Endothelial cell of umbilical vein (primary cell): ENCODE data around the gene C9orf78. TPM values are rescaled to one million over a fixed set of nuclear protein-coding genes. Genes with fewer than 3 reads are reported as not detected.

Experiments
- BruUV-seq: library from RNA; stranded (reverse); fragments of 400-500 nt; replicated peaks from 2 replicates; lab custom pipeline; 2021; lab: Mats Ljungman, UMichigan
- CTCF ChIA-PET: fragments of 300-600, 350-600 bp; sonication (Branson Sonifier 250); formaldehyde crosslinking; loops from one replicate; lab custom pipeline; 2021; ENCODE audit warnings: antibody characterized with exemption, inconsistent platforms; lab: Charles Lee
- POLR2A ChIA-PET: fragments of 300-600, 350-600 bp; sonication (Branson Sonifier 250); formaldehyde crosslinking; loops from one replicate; lab custom pipeline; 2021; ENCODE audit warnings: antibody characterized with exemption, inconsistent platforms; lab: Charles Lee
- DNase-seq: peaks from one replicate; pipeline ENCODE4 v3.0.0-alpha.2; 2011; ENCODE audit warnings: low read depth, low spot score
- FAIRE-seq: peaks from 2 replicates; lab custom pipeline; 2011; peaks lifted over from hg19 to GRCh38; lab: Jason Lieb, UNC
- H2AFZ ChIP-seq: 2 replicates; pipeline ENCODE4 v1.6.0; 2012; ENCODE audit warnings: low read depth, low read length, control low read depth, inconsistent platforms
- H3K27ac ChIP-seq: 2 replicates; pipeline ENCODE4 v1.5.1; 2011; ENCODE audit warnings: low read depth, mild to moderate bottlenecking, control low read depth, low read length, moderate library complexity; ENCODE audit not compliant: insufficient read depth
- H3K27me3 ChIP-seq, 2 experiments: 2 replicates each; pipeline versions ENCODE4 v1.6.0 to v1.6.1; 2011; ENCODE audit warnings: low read length in 2 of 2, mixed read lengths in 1 of 2; ENCODE audit not compliant: control insufficient read depth in 2 of 2, insufficient read depth in 2 of 2
- H3K36me3 ChIP-seq, 2 experiments: 2 replicates in 1 of 2; 3 replicates in 1 of 2; pipeline ENCODE4 v1.5.1; 2011; ENCODE audit warnings: low read length in 2 of 2, mild to moderate bottlenecking in 1 of 2, moderate library complexity in 1 of 2; ENCODE audit not compliant: control insufficient read depth in 2 of 2, insufficient read depth in 2 of 2; ENCODE audit errors: extremely low read depth in 1 of 2
- H3K4me1 ChIP-seq: 3 replicates; pipeline ENCODE4 v1.5.1; 2011; ENCODE audit warnings: mild to moderate bottlenecking, low read length; ENCODE audit not compliant: control insufficient read depth, insufficient read depth; ENCODE audit errors: extremely low read depth
- H3K4me2 ChIP-seq: 2 replicates; pipeline ENCODE4 v1.6.1; 2011; ENCODE audit warnings: low read length, control low read depth, mixed read lengths; ENCODE audit not compliant: insufficient read depth
- H3K4me3 ChIP-seq, 3 experiments: fragments of 200-600 bp in 1 of 3; sonication (generic), shearing (Covaris generic) in 1 of 3; replicated peaks in 1 of 3; 2 replicates each; pipeline ENCODE4 v1.5.1; 2011 to 2016; ENCODE audit warnings: control low read depth in 3 of 3, low read length in 3 of 3, mild to moderate bottlenecking in 2 of 3, inconsistent platforms in 1 of 3, low read depth in 1 of 3, moderate library complexity in 1 of 3; ENCODE audit not compliant: insufficient read depth in 1 of 3
- H3K79me2 ChIP-seq: 2 replicates; pipeline ENCODE4 v1.6.0; 2012; ENCODE audit warnings: low read length, inconsistent platforms; ENCODE audit not compliant: control insufficient read depth, insufficient read depth
- H3K9ac ChIP-seq: replicated peaks from 2 replicates; pipeline ENCODE3; 2011; ENCODE audit warnings: low read length, control low read depth; ENCODE audit not compliant: insufficient read depth; ENCODE audit errors: extremely low read depth
- H3K9me1 ChIP-seq: replicated peaks from 3 replicates; pipeline ENCODE4 v1.6.0; 2011; ENCODE audit warnings: mild to moderate bottlenecking, low read length; ENCODE audit not compliant: control insufficient read depth, insufficient read depth; ENCODE audit errors: extremely low read depth
- H3K9me3 ChIP-seq: replicated peaks from 2 replicates; pipeline ENCODE4 v1.5.1; 2012; ENCODE audit warnings: low read length, inconsistent platforms; ENCODE audit not compliant: control insufficient read depth, insufficient read depth
- H4K20me1 ChIP-seq: replicated peaks from 2 replicates; pipeline ENCODE3; 2011; ENCODE audit warnings: mild to moderate bottlenecking, low read length; ENCODE audit not compliant: control insufficient read depth, insufficient read depth; ENCODE audit errors: extremely low read depth
- JUN ChIP-seq: IDR thresholded peaks from 2 replicates; pipeline ENCODE4 v1.6.1; 2011; ENCODE audit warnings: borderline replicate concordance, low read depth; ENCODE audit not compliant: insufficient read length, insufficient read depth
- MYC ChIP-seq: IDR thresholded peaks from one replicate; pipeline ENCODE4 v1.6.1; 2011; ENCODE audit warnings: mild to moderate bottlenecking, low read depth, low read length
- dilution Hi-C: fragments of 300-500 bp; cut with MboI; formaldehyde crosslinking; loops from one replicate; pipeline ENCODE4 v1.15.0; 2019; ENCODE audit warnings: low sequenced_read_pairs; ENCODE audit not compliant: extremely low pct_ligation_motif_present
- intact Hi-C: fragments of 100-400 bp; cut with micrococcal nuclease; formaldehyde crosslinking; loops from one replicate; pipeline ENCODE4 v1.10.0; 2022
- polyA plus RNA-seq, 4 experiments: library from polyadenylated mRNA; depleted of rRNA in 3 of 4; stranded (reverse) in 3 of 4; unstranded in 1 of 4; fragments of >200 nt; gene quantifications; 2 replicates each; pipeline versions ENCODE4 v1.2.1 to v1.2.3, GENCODE V29; 2011 to 2012; ENCODE audit warnings: missing spikeins in 1 of 4
- total RNA-seq: library from RNA; stranded (reverse); gene quantifications from 2 replicates; pipeline ENCODE4 v1.2.3, GENCODE V29; 2021
- TF ChIP-seq, protein P1 (sequence below): IDR thresholded peaks from 2 replicates; pipeline ENCODE4 v1.6.1; 2011; ENCODE audit not compliant: insufficient read depth, insufficient read length
- TF ChIP-seq, protein P2 (sequence below), 2 donors: IDR thresholded peaks; 1 replicate in 1 of 2; 2 replicates in 1 of 2; pipeline ENCODE4 v1.5.1; 2011; ENCODE audit warnings: low read length in 2 of 2, mild to moderate bottlenecking in 2 of 2, moderate library complexity in 2 of 2, control low read depth in 1 of 2, inconsistent platforms in 1 of 2, low read depth in 1 of 2; ENCODE audit not compliant: insufficient read depth in 1 of 2; ENCODE audit errors: extremely low read depth in 1 of 2

Gene C9orf78
- total and polyA plus RNA-seq, 2 donors (not counting 3 experiments of a cell fraction or from before 2014, with no cell fraction given) = 17.9 to 34.6 TPM

DNA sequence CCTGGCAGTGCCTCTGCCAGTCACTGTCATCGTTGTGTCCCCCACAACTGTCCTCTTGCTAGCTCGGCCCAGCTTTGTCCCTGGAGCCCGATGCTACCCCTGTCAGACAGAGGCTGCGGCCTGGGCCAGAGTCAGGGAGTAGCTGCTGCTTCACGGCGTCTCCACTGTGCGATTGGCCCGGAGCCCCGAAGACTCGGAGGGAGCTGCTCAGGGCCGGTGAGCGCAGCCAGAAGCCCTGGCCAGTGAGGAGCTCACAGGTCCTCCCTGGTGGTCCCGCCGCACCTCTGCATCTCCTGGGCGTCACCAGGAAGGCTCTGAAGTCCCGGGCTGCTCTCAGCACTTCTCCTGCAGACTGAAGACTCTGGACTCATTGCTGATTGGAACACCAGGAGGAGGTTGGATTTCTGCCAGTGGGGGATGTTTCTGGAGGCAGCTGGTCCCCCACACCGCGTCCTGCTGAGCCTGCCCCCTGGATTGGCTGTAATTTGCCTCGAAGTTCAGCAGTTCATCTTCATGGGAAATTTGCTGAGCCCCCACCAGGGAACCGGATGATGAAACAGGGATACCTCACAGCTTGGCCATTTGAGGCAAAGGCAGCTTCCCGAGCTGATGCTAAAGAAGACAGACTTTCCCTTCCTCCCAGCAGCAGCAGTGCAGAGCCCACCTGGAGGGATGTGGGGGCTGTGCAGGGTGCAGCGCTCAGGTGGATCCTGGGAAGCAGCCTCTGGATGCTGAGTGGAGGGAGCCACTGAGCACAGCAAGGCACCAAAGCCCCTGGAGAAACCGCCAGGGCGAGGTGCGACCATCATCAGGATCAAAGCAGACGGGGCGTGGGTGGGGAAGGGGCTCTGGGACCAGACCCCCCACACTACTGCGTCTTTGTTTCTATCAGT is 45.8 kb upstream of the C9orf78 start:
- DNase-seq = no peak
- Histone ChIP-seq H3K9me1 (no peaks in the 10 kb centered on the region), H3K4me3 (no peak overlapping the region), H3K79me2 (no peaks in the 10 kb centered on the region), H3K4me2 (no peak overlapping the region), H3K9ac (no peak overlapping the region), H2AFZ (no peak overlapping the region), H3K36me3 (peaks cover 0 to 7% of the 10 kb centered on the region in 2 experiments), H4K20me1 (no peaks in the 10 kb centered on the region), H3K4me1 (peaks cover 17% of the 10 kb centered on the region), H3K27ac (no peak overlapping the region), H3K27me3 (no peaks in the 10 kb centered on the region), H3K9me3 (no peaks in the 10 kb centered on the region)
- ChIA-PET POLR2A (no interaction called here), CTCF (no interaction called here)
- no peak for FAIRE-seq
- TF ChIP-seq, protein P1, sequence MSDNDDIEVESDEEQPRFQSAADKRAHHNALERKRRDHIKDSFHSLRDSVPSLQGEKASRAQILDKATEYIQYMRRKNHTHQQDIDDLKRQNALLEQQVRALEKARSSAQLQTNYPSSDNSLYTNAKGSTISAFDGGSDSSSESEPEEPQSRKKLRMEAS = no peak
- TF ChIP-seq JUN (no peak), MYC (no peak)
- TF ChIP-seq, protein P2, sequence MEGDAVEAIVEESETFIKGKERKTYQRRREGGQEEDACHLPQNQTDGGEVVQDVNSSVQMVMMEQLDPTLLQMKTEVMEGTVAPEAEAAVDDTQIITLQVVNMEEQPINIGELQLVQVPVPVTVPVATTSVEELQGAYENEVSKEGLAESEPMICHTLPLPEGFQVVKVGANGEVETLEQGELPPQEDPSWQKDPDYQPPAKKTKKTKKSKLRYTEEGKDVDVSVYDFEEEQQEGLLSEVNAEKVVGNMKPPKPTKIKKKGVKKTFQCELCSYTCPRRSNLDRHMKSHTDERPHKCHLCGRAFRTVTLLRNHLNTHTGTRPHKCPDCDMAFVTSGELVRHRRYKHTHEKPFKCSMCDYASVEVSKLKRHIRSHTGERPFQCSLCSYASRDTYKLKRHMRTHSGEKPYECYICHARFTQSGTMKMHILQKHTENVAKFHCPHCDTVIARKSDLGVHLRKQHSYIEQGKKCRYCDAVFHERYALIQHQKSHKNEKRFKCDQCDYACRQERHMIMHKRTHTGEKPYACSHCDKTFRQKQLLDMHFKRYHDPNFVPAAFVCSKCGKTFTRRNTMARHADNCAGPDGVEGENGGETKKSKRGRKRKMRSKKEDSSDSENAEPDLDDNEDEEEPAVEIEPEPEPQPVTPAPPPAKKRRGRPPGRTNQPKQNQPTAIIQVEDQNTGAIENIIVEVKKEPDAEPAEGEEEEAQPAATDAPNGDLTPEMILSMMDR (IDR thresholded peaks at IDR 0.05; ENCODE audit: extremely low read depth in 1 of 2, insufficient read depth in 1 of 2, low read depth in 1 of 2, low read length in 2 of 2) = no peak
- intact Hi-C loops (loop anchor here (10.0 kb wide), 1 partner anchor 354 kb away; no protein-coding TSS in a partner anchor), dilution Hi-C loops (no loop called here)
- no TSS peak for BruUV-seq
